Lower leg skin (tissue), 4 donors: ENCODE results near the gene GLP1R. TPM values are rescaled to one million over a fixed set of nuclear protein-coding genes. Genes with fewer than 3 reads are reported as not detected.

ENCODE experiments used
- DNase-seq, 2 donors: peaks; one replicate each; pipeline ENCODE4 v3.0.0-alpha.2; 2019; ENCODE audit warnings: low spot score in 2 of 2
- H3K4me3 ChIP-seq: fragments of 200-600 bp; sonication (generic); 2 replicates; pipeline ENCODE4 v1.5.1; 2017; ENCODE audit warnings: mild to moderate bottlenecking, low read depth; ENCODE audit not compliant: poor library complexity, severe bottlenecking
- CTCF ChIP-seq, 3 donors: fragments of 450-650 bp; IDR thresholded peaks; one replicate each; pipeline ENCODE4 v1.5.1; 2016; ENCODE audit warnings: antibody characterized with exemption in 3 of 3, mild to moderate bottlenecking in 3 of 3, moderate library complexity in 2 of 3
- POLR2A ChIP-seq, 2 donors: fragments of 450-650 bp; IDR thresholded peaks; one replicate each; pipeline ENCODE4 v1.6.1; 2016 to 2017; ENCODE audit warnings: antibody characterized with exemption in 2 of 2, mild to moderate bottlenecking in 1 of 2, moderate library complexity in 1 of 2
- WGBS, 2 donors: methylation state at CpG; one replicate each; pipeline ENCODE4 v1.1.5; 2018; 5-methylcytosine and 5-hydroxymethylcytosine counted together
- intact Hi-C: fragments of 100-400 bp; cut with DNase I; formaldehyde crosslinking; loops from one replicate; pipeline ENCODE4 v1.15.0; 2023; ENCODE audit warnings: low total_unique reads
- total RNA-seq, 4 donors: library from RNA; depleted of rRNA; stranded (reverse); fragments of >200 nt; gene quantifications; one replicate each; pipeline ENCODE4 v1.1.0, GENCODE V29; 2016

Gene GLP1R
- total RNA-seq, 4 donors from 2014 or later = 0.10 to 1.3 TPM; not detected in 2

- WGBS, 2 donors = 63 to 80% methylated on average over 4 of the region's 4 CpGs
- DNase-seq = no peak
- intact Hi-C loops = no loop called here
These were observed 4.4 kb upstream of the GLP1R start for GRCh38 chr6:39044181-39044580.

GRCh38 chr6:39047434-39048327, 900 bp upstream of the GLP1R start:
- TF ChIP-seq POLR2A (IDR thresholded peaks at IDR 0.05) (no peak), CTCF (IDR thresholded peaks at IDR 0.05) (no peak)
- intact Hi-C loops = no loop called here

More at GRCh38 chr6:39044181-39044580, 4.4 kb upstream of the GLP1R start:
- TF ChIP-seq POLR2A (IDR thresholded peaks at IDR 0.05) (no peak), CTCF (IDR thresholded peaks at IDR 0.05) (no peak)
- no peak overlapping the region for H3K4me3 ChIP-seq

GRCh38 chr6:39049575-39050283, 1.1 kb downstream of the GLP1R start:
- intact Hi-C loops = no loop called here
- TF ChIP-seq CTCF (IDR thresholded peaks at IDR 0.05) = no peak
- TF ChIP-seq POLR2A (IDR thresholded peaks at IDR 0.05) = no peak
- WGBS, 2 donors = 82 to 83% methylated on average over 9 of the region's 9 CpGs
- DNase-seq = peak in 1 of 2 donors; percentile 83
- no peak overlapping the region for H3K4me3 ChIP-seq

More at GRCh38 chr6:39047434-39048327, 900 bp upstream of the GLP1R start:
- 70 to 79% methylated on average over 6 of the region's 6 CpGs for WGBS, 2 donors
- no peak overlapping the region for H3K4me3 ChIP-seq
- DNase-seq = peak in 1 of 2 donors; percentile 67

- H3K4me3 ChIP-seq = no peak overlapping the region
- DNase-seq = peak in 1 of 2 donors; percentile 31
- TF ChIP-seq POLR2A (IDR thresholded peaks at IDR 0.05) (no peak), CTCF (IDR thresholded peaks at IDR 0.05) (no peak)
- intact Hi-C loops = no loop called here
- 78 to 83% methylated on average over 5 of the region's 5 CpGs for WGBS, 2 donors
These were observed 2.0 kb downstream of the GLP1R start for GRCh38 chr6:39050453-39051112.

GRCh38 chr6:39051399-39052122, 3.0 kb downstream of the GLP1R start:
- H3K4me3 ChIP-seq = no peak overlapping the region
- 62 to 63% methylated on average over 4 of the region's 4 CpGs for WGBS, 2 donors
- intact Hi-C loops = no loop called here
- DNase-seq = peak in 1 of 2 donors; percentile 57
- TF ChIP-seq POLR2A (IDR thresholded peaks at IDR 0.05) = no peak
- no peak for TF ChIP-seq CTCF (IDR thresholded peaks at IDR 0.05)
